ENCODE results near the gene GNB1L. TPM values are rescaled to one million over a fixed set of nuclear protein-coding genes. Genes with fewer than 3 reads are reported as not detected.

The GNB1L gene
- total and polyA plus RNA-seq, 9 of the 15 experiments (the other 6 are each of a cell fraction or from before 2014, with no cell fraction given), result 0.56 to 50.5 (median 10.2) TPM

- TF ChIP-seq E2F8 (IDR thresholded peaks at IDR 0.05; ENCODE audit: low read depth, partially characterized antibody), result peak; percentile 85
- TF ChIP-seq ZKSCAN3 (CRISPR knock-in tag; IDR thresholded peaks at IDR 0.05), result no peak
- no peak for TF ChIP-seq ZNF282 (CRISPR knock-in tag; IDR thresholded peaks at IDR 0.05)
- TF ChIP-seq RBM39 (optimal IDR thresholded peaks at IDR 0.05; ENCODE audit: low read depth, low read length), result no peak
- no peak for TF ChIP-seq BACH1 (tag; IDR thresholded peaks at IDR 0.05)
- peak; percentile 52 for TF ChIP-seq ARID1B (IDR thresholded peaks at IDR 0.05)
- peak; percentile 88 for TF ChIP-seq CXXC5 (CRISPR knock-in tag; IDR thresholded peaks at IDR 0.05)
- no peak for TF ChIP-seq MEF2D (tag; conservative IDR thresholded peaks at IDR 0.05; ENCODE audit: low read depth)
- peak; percentile 93 for TF ChIP-seq ZC3H8 (IDR thresholded peaks at IDR 0.05)
- no peak for TF ChIP-seq RNF2 (IDR thresholded peaks at IDR 0.05)
- peak in 1 of 2 experiments; percentile 91; a peak in 3 of 4 replicates for TF ChIP-seq HDAC1 (IDR thresholded peaks at IDR 0.05)
- TF ChIP-seq E2F6 (IDR thresholded peaks at IDR 0.05; ENCODE audit: borderline replicate concordance in 1 of 2, extremely low read depth in 1 of 2, insufficient read depth in 1 of 2, insufficient read length in 1 of 2, low read depth in 1 of 2, low read length in 1 of 2, poor library complexity in 1 of 2, severe bottlenecking in 1 of 2), result peak in 1 of 2 experiments; percentile 66
- TF ChIP-seq TARDBP (IDR thresholded peaks at IDR 0.05), result no peak
- no peak for TF ChIP-seq ZNF324 (CRISPR knock-in tag; IDR thresholded peaks at IDR 0.05)
- 0 out of 2 replicates have a peak, but pooled peaks have one; percentile 13 for TF ChIP-seq ETS1 (conservative IDR thresholded peaks at IDR 0.05; ENCODE audit: control insufficient read depth, low read depth, low read length)
- no peak for TF ChIP-seq ZBTB8A (IDR thresholded peaks at IDR 0.05; ENCODE audit: partially characterized antibody)
- peak; percentile 93 to 97 for TF ChIP-seq MLLT1 (IDR thresholded peaks at IDR 0.05)
- TF ChIP-seq SMARCA5 (IDR thresholded peaks at IDR 0.05), result peak; percentile 92
- no peak for TF ChIP-seq PTBP1 (IDR thresholded peaks at IDR 0.05; ENCODE audit: low read depth, low read length)
- TF ChIP-seq MNT (conservative IDR thresholded peaks at IDR 0.05), result no peak; a peak in 1 of 4 replicates
Measured at GRCh38 chr22:19760058-19760950, 94.4 kb downstream of the GNB1L start, which contains the start of gene TBX1 (continued).
